Astrocyte (in vitro differentiated cells and primary cell): Measurements from ENCODE around the gene SEMA4B. TPM values are rescaled to one million over a fixed set of nuclear protein-coding genes. Genes with fewer than 3 reads are reported as not detected.
A peak's percentile ranks its signal among the peaks of the same experiment; 100 is the strongest.

ENCODE experiments used
- DNase-seq: peaks from one replicate; pipeline ENCODE4 v3.0.0-alpha.2; 2010; ENCODE audit warnings: low read depth
- FAIRE-seq: peaks from 2 replicates; lab custom pipeline; 2011; peaks lifted over from hg19 to GRCh38; lab: Jason Lieb, UNC
- H2AFZ ChIP-seq: 2 replicates; pipeline ENCODE4 v1.6.0; 2012; ENCODE audit warnings: low read depth, low read length, inconsistent platforms
- H3K27ac ChIP-seq: 2 replicates; pipeline ENCODE4 v1.5.1; 2011; ENCODE audit warnings: low read depth, low read length, inconsistent platforms
- H3K27me3 ChIP-seq: 2 replicates; pipeline ENCODE4 v1.6.0; 2011; ENCODE audit warnings: low read length, inconsistent platforms; ENCODE audit not compliant: insufficient read depth
- H3K36me3 ChIP-seq: 2 replicates; pipeline ENCODE4 v1.5.1; 2011; ENCODE audit warnings: low read length, inconsistent platforms; ENCODE audit not compliant: insufficient read depth
- H3K4me1 ChIP-seq: 2 replicates; pipeline ENCODE4 v1.5.1; 2011; ENCODE audit warnings: low read length, inconsistent platforms; ENCODE audit not compliant: insufficient read depth
- H3K4me2 ChIP-seq: 2 replicates; pipeline ENCODE4 v1.6.0; 2012; ENCODE audit warnings: low read length, inconsistent platforms
- H3K4me3 ChIP-seq: 2 replicates; pipeline ENCODE4 v1.5.1; 2011; ENCODE audit warnings: low read depth, mild to moderate bottlenecking, low read length, inconsistent platforms; ENCODE audit not compliant: insufficient read depth
- H3K79me2 ChIP-seq: 2 replicates; pipeline ENCODE4 v1.6.0; 2012; ENCODE audit warnings: mild to moderate bottlenecking, low read length, inconsistent platforms; ENCODE audit not compliant: insufficient read depth
- H3K9ac ChIP-seq: 2 replicates; pipeline ENCODE4 v1.6.0; 2012; ENCODE audit warnings: mild to moderate bottlenecking, low read length, inconsistent platforms
- H3K9me3 ChIP-seq: 2 replicates; pipeline ENCODE4 v1.5.1; 2012; ENCODE audit warnings: low read depth, mild to moderate bottlenecking, low read length, inconsistent platforms; ENCODE audit not compliant: insufficient read depth
- H4K20me1 ChIP-seq: 2 replicates; pipeline ENCODE4 v1.6.0; 2012; ENCODE audit warnings: low read length, inconsistent platforms; ENCODE audit not compliant: insufficient read depth
- H3K27ac Mint-ChIP-seq: one replicate; pipeline ENCODE4 v1.8.0; 2021; ENCODE audit warnings: mild to moderate bottlenecking, mixed read lengths; ENCODE audit not compliant: unreplicated experiment
- H3K27me3 Mint-ChIP-seq: one replicate; pipeline ENCODE4 v1.8.0; 2021; ENCODE audit warnings: low read depth, mixed read lengths; ENCODE audit not compliant: unreplicated experiment
- H3K36me3 Mint-ChIP-seq: one replicate; pipeline ENCODE4 v1.8.0; 2021; ENCODE audit warnings: low read depth, mixed read lengths; ENCODE audit not compliant: unreplicated experiment
- H3K4me1 Mint-ChIP-seq: one replicate; pipeline ENCODE4 v1.8.0; 2021; ENCODE audit warnings: low read depth, mixed read lengths; ENCODE audit not compliant: unreplicated experiment
- H3K4me3 Mint-ChIP-seq: one replicate; pipeline ENCODE4 v1.8.0; 2021; ENCODE audit warnings: mild to moderate bottlenecking, moderate library complexity, mixed read lengths; ENCODE audit not compliant: unreplicated experiment
- H3K9me3 Mint-ChIP-seq: one replicate; pipeline ENCODE4 v1.8.0; 2021; ENCODE audit warnings: mild to moderate bottlenecking, mixed read lengths; ENCODE audit not compliant: unreplicated experiment
- EZH2 ChIP-seq: IDR thresholded peaks from 2 replicates; pipeline ENCODE4 v1.6.1; 2012; ENCODE audit warnings: mild to moderate bottlenecking, low read length, inconsistent platforms; ENCODE audit not compliant: insufficient read depth
- total RNA-seq: library from RNA; stranded (reverse); gene quantifications from 2 replicates; pipeline ENCODE4 v1.2.1, GENCODE V29; 2021
- TF ChIP-seq, protein P1 (sequence below): IDR thresholded peaks from 2 replicates; pipeline ENCODE4 v1.5.1; 2011; ENCODE audit warnings: low read depth, mild to moderate bottlenecking, inconsistent platforms, low read length, moderate library complexity; ENCODE audit not compliant: insufficient read depth

The SEMA4B gene
- total RNA-seq, 1 donor from 2014 or later, result 9.9 TPM

DNA sequence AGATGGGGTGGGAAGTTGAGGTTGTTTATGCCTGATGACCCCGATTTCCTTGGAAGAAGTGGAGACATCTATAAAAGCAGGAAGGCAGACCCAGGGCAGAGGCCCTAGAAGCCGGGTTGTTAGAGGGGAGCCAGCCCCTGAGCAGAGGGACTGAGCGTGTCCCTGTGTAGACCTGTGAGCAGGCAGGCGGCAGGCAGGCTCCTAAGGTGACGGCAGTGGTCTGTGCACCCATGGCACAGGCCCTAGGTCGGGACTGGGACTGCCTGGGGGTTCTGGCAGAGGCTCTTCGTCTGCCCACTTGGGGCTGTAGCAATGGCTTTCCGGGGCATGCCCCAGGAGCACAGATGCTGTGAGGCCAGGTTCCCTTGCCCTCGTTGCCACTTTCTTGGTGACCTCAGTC lies 9.9 kb downstream of the SEMA4B start:
- Histone ChIP-seq H3K9me3 (no peaks in the 10 kb centered on the region), H3K4me3 (no peak overlapping the region), H2AFZ (peak overlapping the region; percentile 84), H3K4me1 (peaks cover 26% of the 10 kb centered on the region), H3K36me3 (no peaks in the 10 kb centered on the region), H3K27ac (no peak overlapping the region), H3K4me2 (peak overlapping the region; percentile 76), H3K27me3 (no peaks in the 10 kb centered on the region), H3K79me2 (no peaks in the 10 kb centered on the region), H4K20me1 (no peaks in the 10 kb centered on the region), H3K9ac (peak overlapping the region; percentile 53)
- TF ChIP-seq, protein P1, sequence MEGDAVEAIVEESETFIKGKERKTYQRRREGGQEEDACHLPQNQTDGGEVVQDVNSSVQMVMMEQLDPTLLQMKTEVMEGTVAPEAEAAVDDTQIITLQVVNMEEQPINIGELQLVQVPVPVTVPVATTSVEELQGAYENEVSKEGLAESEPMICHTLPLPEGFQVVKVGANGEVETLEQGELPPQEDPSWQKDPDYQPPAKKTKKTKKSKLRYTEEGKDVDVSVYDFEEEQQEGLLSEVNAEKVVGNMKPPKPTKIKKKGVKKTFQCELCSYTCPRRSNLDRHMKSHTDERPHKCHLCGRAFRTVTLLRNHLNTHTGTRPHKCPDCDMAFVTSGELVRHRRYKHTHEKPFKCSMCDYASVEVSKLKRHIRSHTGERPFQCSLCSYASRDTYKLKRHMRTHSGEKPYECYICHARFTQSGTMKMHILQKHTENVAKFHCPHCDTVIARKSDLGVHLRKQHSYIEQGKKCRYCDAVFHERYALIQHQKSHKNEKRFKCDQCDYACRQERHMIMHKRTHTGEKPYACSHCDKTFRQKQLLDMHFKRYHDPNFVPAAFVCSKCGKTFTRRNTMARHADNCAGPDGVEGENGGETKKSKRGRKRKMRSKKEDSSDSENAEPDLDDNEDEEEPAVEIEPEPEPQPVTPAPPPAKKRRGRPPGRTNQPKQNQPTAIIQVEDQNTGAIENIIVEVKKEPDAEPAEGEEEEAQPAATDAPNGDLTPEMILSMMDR, result no peak
- TF ChIP-seq EZH2, result no peak
- Mint-ChIP-seq H3K4me1 (peaks cover 3% of the 10 kb centered on the region), H3K4me3 (no peak overlapping the region), H3K27me3 (no peaks in the 10 kb centered on the region), H3K36me3 (peaks cover 5% of the 10 kb centered on the region), H3K9me3 (peaks cover 5% of the 10 kb centered on the region), H3K27ac (no peak overlapping the region)
- FAIRE-seq (no peak), DNase-seq (no peak)

DNA sequence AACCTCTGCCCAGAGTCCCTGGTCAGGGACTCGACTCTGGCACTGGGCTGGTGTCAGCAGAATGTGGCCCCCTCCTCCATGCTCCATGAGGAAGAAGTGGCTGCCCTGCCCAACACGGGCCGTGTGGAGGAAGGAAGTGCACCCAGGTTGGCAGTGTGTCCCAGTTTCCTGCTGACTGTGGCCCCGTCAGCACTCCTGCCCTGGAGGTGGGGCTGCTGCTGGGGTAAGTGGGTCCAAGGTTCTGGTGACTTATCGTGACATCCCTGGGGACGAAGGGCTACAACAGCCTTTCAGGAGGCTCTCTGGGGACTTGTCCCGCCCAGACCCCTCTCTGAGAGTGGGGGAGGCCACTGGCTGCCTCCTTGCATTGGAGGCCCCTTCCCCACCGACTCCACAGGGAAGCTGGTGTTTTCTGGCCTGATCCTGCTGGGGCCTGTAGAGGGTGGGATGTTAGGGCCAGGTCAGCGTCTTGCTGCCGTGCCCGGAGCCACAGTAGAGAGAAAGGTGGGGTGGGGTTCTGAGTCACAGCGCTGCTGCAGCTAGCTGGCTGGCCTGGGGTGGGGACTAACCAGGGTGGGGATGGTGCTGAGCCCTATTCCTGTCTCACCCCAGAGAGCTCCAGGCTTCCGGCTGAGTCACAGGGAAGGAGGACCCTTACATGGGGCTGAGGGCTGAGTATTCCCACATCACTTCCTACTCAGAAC lies 10.5 kb downstream of the SEMA4B start:
- TF ChIP-seq, protein P1, result no peak
- TF ChIP-seq EZH2, result no peak
- no peak overlapping the region for H3K4me3 Mint-ChIP-seq
- H3K4me1 Mint-ChIP-seq, result peaks cover 3% of the 10 kb centered on the region
- Histone ChIP-seq H3K27me3 (no peaks in the 10 kb centered on the region), H2AFZ (peak overlapping the region; percentile 84), H3K27ac (peak overlapping the region; percentile 60), H3K9ac (peak overlapping the region; percentile 53), H3K79me2 (no peaks in the 10 kb centered on the region), H3K36me3 (no peaks in the 10 kb centered on the region), H3K4me3 (peak overlapping the region; percentile 20), H3K9me3 (no peaks in the 10 kb centered on the region), H3K4me2 (peak overlapping the region; percentile 76), H4K20me1 (no peaks in the 10 kb centered on the region), H3K4me1 (peaks cover 26% of the 10 kb centered on the region)
- DNase-seq (peak; percentile 69), FAIRE-seq (no peak)
- H3K9me3 Mint-ChIP-seq, result peaks cover 5% of the 10 kb centered on the region
- peak overlapping the region; percentile 58 for H3K27ac Mint-ChIP-seq
- H3K27me3 Mint-ChIP-seq, result no peaks in the 10 kb centered on the region
- peaks cover 3% of the 10 kb centered on the region for H3K36me3 Mint-ChIP-seq
